GM11168 (cell line): Measurements from ENCODE around the gene ARHGAP25.
"Not testable (repeated sequence)": the region's sequence is repeated elsewhere in the genome, so short reads cannot be mapped to it uniquely, and the experiment has no call there.

Experiments used
- in situ Hi-C: fragments of 300-500 bp; cut with MboI; formaldehyde crosslinking; loops from one replicate; pipeline ENCODE4 v1.12.0; 2022; ENCODE audit warnings: low sequenced_read_pairs; ENCODE audit not compliant: unreplicated experiment

ARHGAP25 gene

GRCh38 chr2:68775272-68775842 lies 40.7 kb downstream of the ARHGAP25 start:
- in situ Hi-C loops: no loop called here

- in situ Hi-C loops: no loop called here
Measured at GRCh38 chr2:68776124-68776523, 41.5 kb downstream of the ARHGAP25 start.

GRCh38 chr2:68779595-68779994 lies 45.0 kb downstream of the ARHGAP25 start:
- in situ Hi-C loops: no loop called here

DNA sequence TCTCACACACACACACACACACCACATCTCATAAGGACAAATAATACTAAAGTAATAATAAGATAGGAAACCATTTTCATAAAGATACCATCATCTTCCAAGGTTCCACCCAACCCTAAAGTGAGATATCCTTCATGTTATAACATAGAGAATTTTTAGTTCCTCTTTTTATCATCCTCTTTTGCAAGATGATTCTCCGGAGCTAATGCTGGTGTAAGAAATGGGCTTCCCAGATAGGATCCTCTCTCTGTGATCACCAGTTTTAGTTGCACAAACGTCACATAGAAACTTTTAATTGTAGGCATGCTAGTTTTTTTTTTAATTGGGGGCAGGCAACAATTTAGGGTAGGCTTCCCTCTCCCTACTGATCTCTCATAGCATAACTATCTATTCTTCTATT lies 49.6 kb downstream of the ARHGAP25 start:
- in situ Hi-C loops: no loop called here

DNA sequence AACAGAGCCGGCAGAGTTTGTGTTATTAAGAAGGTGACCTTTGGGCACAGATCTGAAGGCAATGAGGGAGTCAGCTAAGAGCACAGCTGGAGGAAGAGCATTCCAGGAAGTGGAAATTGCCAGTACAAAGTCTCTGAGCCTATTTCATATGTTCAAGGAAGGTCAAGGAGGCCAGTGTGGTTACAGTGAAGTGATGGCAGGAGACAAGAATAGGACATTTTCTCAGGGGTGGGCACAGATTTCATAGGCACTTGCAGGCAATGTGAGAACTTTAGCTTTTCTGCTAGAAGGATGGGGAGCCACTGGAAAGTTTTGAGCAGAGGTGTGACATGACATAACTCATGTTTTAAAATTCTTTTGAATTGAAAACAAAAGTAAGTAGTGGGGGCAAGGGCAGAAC lies 50.3 kb downstream of the ARHGAP25 start:
- in situ Hi-C loops: no loop called here

DNA sequence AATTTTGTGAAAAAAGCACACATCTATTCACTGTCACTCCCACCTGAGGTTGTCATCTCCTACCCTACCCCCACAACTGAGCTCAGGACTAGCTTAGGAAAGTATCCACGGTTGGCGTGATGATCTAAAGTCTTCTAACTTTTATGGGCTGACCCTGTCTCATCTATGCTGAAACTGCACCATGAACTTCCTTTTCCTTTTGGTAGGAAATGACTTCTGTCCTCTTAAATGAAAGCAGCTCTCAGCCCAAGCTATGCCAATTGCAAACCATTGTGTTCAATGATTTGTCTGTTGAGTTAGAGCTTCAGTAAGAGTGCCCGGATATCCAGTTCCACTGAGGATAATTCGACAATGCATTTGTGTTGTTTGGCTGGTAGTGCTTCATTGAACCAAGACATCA lies 52.7 kb downstream of the ARHGAP25 start:
- in situ Hi-C loops: no loop called here

DNA sequence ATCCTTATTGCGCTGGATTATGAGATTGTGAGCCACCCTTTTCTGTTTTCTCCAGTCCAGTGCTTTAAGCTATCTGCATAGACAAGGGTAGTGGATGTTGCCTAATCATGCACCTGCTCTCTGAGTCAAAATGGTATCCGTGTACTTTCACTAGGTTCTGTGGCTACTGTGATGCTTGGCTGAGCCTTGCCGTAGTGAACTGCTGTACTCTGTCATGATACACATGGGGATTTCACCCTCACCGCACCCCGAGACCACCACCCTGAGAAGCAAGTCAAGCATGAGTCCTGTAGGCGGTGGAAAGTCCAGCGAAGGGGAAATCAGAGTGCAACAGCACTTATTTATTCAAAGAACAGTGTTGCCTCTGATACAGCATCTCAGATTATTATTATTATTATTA lies 55.0 kb downstream of the ARHGAP25 start:
- in situ Hi-C loops: no loop called here

DNA sequence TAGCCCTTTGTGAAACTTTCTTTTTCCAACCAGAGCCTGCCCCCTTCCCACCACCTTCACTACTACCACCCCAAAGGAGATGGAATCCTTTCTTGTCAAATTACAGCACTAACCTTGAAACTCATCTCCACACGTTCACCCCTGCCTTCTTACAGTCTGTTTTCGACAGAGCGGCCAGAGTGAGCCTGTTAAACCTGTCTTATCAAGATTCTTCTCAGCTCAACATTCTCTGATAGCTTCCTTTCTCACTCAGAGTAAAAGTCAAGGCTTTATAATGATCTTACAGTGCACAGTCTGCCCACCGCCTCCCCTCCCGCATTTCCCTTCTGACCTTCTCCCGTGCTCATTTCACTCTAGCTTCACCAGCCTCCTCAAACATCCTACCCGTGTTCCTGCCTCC lies 56.0 kb downstream of the ARHGAP25 start:
- in situ Hi-C loops: no loop called here

DNA sequence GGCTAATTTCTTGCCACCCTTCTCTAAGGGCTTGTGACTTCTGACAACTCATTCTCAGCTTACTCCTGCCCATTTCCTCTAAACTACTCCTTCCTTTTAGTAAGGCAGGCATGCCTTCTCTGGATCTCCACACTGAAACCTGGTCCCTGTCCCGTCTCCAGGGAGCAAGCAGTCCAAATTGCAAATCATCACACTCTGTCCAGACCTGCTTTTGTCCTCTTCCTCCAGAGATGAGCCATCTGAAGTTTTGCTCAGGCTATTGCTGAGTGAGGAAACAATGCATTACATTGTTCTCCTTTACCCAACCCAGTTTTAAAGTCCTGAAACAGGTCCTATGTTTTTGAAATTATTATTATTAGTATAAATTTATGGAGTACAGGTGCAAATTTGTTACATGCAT lies 57.3 kb downstream of the ARHGAP25 start:
- in situ Hi-C loops: no loop called here

DNA sequence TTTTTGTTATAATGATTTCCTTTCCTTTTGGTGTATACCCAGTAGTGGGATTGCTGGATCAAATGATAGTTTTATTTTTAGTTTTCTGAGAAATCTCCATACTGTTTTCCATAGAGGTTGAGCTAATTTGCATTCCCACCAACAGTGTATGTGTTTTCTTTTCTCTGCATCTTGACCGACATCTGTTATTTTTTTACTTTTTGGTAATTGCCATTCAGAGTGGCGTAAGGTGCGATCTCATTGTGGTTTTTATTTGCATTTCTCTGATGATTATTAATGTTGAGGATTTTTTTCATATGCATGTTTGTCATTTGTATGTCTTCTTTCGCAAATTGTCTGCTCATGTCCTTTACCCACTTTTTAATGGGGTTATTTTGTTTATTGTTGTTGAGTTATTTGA lies 58.1 kb downstream of the ARHGAP25 start:
- in situ Hi-C loops: no loop called here

DNA sequence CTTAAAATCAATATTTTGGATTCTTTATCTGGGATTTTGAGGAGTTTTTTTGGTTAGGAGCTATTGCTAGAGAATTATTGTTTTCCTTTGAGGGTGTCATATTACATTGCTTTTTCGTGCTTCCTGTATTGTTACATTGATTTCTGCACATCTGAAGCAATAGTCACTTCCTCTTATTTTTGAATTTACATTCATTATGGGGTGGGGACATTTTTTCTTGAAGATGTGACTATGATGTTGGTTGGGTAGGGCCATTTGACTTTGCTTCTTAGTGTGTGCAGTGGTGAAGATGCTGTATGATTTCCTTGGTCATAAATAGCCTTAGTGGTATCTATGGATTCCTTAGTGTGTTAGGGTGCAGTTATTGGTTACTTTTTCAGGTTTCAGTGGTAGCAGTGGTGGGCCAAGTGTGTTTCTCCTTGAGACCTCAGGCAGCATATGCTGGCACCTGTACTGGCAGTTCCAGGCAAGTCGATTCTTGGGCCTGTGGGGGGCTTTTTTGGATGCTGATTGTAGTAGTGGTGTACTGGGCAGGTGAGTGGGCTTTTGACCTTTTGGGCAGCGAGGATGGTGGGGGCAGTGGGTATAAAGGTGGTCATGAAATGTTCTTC lies 61.8 kb downstream of the ARHGAP25 start:
- in situ Hi-C loops: no loop called here

DNA sequence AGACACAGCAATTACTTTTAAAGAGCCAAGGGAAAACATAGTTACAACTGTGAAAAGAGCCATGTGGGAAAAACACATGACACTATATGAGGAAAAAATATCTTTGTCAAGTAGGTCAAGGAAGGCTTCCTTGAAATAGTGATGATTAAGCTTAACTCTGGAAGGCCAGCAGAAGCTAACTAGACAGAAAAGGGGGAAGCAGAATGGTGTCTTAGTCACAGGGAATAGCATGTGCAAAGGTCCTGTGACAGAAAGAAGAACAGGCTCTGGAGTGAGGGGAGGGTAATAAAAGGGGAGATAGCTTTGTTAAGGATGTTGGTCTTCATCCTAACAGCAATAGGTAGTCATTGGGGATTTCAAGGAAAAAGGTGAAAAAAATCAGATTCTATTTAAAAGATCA lies 64.0 kb downstream of the ARHGAP25 start:
- in situ Hi-C loops: no loop called here

GRCh38 chr2:68799140-68800026 lies 64.8 kb downstream of the ARHGAP25 start:
- in situ Hi-C loops: no loop called here

GRCh38 chr2:68800027-68800401 lies 65.4 kb downstream of the ARHGAP25 start:
- in situ Hi-C loops: no loop called here

DNA sequence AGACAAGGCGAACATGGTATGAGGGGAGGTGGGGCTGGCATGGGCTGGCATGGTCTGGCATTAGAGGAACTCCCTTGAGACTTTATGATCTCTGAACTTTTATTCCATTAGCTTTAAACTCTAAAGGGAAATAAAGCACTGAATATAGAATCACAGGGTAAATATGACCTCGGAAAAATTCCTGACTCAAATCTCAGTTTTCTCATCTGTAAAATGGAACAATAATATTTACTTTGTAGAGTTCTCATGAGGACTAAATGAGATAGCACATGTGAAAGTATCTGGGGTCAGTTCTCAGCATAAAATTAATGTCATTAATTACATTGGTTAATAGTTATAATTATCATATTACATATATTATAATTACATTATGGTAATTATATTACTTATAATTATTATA lies 65.9 kb downstream of the ARHGAP25 start:
- in situ Hi-C loops: no loop called here

DNA sequence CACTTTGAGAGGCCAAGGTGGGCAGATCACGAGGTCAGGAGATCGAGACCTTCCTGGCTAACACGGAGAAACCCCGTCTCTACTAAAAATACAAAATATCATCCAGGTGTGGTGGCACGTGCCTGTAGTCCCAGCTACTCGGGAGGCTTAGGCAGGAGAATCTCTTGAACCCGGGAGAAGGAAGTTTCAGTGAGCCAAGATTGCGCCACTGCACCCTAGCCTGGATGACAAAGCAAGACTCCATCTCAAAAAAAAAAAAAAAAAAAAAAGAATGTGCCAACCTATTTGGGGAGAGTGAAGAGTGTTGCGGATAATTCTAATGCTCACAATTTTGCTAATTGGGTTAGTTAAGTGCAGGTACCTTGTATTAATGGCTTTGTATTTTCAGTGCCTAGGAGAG lies 67.5 kb downstream of the ARHGAP25 start:
- in situ Hi-C loops: not testable (repeated sequence)

GRCh38 chr2:68805025-68805424 lies 70.4 kb downstream of the ARHGAP25 start:
- in situ Hi-C loops: no loop called here

DNA sequence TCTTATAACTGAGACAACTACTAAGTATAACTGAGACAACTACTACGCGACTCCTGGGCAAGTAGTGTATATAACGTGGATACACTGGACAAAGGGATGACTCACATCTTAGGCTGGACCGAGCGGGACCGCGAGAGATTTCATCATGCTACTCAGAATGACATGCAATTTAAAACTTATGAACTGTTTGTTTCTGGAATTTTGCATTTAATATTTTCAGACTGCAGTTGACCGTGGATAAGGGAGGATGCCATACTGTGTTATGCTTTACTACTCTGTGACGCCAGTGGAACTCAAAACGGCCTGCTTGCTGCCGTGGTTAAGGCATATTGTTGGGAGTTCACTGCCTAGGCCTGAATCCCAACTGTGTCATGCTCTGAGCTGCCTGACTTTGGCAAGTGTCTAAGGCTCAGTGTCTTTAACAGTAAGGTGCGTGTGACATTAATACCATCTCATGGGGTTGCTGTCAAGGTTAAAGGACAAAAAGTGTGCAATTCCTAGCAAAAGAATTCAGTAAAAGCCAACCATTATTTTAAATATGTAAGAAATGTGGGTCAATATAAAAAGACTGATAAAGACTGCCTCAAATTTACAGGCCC lies 72.0 kb downstream of the ARHGAP25 start:
- in situ Hi-C loops: no loop called here

DNA sequence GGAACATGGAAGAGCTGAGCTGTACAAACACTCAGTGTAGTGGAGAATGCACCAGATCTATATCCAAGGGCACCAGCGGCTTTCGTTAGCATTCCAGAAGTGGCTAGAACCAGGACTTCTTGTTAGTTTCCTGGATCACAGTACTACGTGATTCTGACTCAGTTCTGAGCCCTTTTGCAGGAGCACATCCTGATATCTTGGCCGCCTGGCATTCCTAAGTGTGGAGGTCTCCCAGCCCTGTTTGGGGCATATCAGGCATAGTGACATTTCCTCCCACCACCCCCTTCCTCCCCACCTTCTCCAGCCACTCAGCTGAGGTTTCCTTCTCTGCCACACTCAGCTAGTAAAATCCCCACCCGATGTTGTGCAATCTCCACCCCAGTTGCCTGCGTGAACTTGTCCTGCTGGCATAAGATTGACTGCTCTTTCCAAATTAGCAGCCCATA lies 73.2 kb downstream of the ARHGAP25 start:
- in situ Hi-C loops: no loop called here

DNA sequence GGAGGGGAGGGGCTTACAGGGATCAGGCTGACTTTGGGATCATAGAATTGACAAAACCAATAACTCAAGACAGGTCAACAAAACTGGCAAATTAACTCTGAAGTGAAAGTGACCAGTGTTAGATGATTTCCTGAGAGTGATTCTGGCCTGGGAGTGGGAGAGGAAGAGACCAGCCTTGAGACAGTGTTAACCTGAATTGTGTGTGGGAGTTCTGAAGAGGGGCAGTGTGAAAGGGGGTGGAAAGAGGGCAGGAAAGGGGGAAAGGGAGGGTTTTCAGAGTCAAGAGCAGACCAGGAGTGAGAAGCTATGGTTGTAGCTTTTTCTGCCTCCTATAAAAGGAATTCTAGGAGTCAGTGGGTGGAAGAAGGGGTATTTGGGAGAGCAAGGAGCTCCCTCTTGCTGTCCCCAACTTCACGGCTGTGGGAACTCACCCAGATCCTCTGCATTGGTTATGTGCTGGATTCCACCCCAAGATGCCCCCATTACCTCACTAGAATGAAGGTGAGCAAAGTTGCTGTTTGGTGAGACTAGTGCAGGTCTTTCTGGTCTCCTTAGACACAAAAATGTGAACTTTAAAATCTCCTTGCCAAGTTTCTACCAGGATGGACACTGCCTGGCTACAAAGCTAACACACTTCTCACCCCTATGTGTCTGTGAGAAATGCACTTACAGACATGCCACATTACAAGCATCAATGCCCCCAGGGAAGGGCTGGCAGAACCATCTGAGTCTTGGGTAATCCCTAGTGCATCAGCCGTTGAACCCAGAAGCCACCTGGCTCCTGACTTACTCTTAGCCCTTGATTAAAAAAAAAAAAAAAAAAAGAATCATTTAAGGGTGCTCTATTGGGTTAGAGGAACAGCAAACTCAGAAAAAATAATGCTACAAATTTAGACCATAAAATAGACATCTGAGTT lies 75.0 kb downstream of the ARHGAP25 start:
- in situ Hi-C loops: no loop called here
